Motor neuron (in vitro differentiated cells): ENCODE data around the gene PRKACA. TPM values are rescaled to one million over a fixed set of nuclear protein-coding genes. Genes with fewer than 3 reads are reported as not detected.

Experiments
- ATAC-seq, 8 experiments: fragments of 200-7000 bp; cut with Tn5 transposase; replicated peaks in 6 of 8; 2 replicates each; pipeline ENCODE4 v1.8.0; 2021; ENCODE audit warnings: mild to moderate bottlenecking in 8 of 8, moderate library complexity in 8 of 8
- H3K27ac ChIP-seq, 2 donors: fragments of 250-450 bp; sonication (Bioruptor Pico); 2 replicates each; pipeline ENCODE4 v1.9.0; 2021; ENCODE audit warnings: antibody characterized with exemption in 2 of 2, mild to moderate bottlenecking in 2 of 2, moderate library complexity in 1 of 2
- H3K4me1 ChIP-seq, 2 donors: fragments of 250-450 bp; sonication (Bioruptor Pico); replicated peaks in 1 of 2; 2 replicates each; pipeline ENCODE4 v1.6.1; 2021; ENCODE audit warnings: antibody characterized with exemption in 2 of 2, mild to moderate bottlenecking in 2 of 2, moderate library complexity in 1 of 2
- H3K4me3 ChIP-seq, 5 donors: fragments of 250-450 bp; sonication (Bioruptor Pico); 2 replicates each; pipeline ENCODE4 v1.9.0; 2021; ENCODE audit warnings: antibody characterized with exemption in 5 of 5, mild to moderate bottlenecking in 5 of 5, moderate library complexity in 4 of 5
- WGBS, 10 experiments: fragments of 450-650 bp; shearing (Covaris generic); methylation state at CpG; one replicate each; pipeline ENCODE4 v1.0.0; 2022; 5-methylcytosine and 5-hydroxymethylcytosine counted together
- in situ Hi-C, 9 experiments: fragments of 400-800 bp; cut with MboI; loops; one replicate each; pipeline ENCODE4 v1.15.0; 2021; ENCODE audit warnings: low sequenced_read_pairs in 9 of 9, low pct_unique_long_range_greater_than_20kb in 2 of 9; ENCODE audit not compliant: unreplicated experiment in 9 of 9
- total RNA-seq, 8 experiments: library from RNA; unstranded; fragments of 300-600 nt; gene quantifications; 2 replicates each; pipeline versions ENCODE4 v1.2.3 to v1.2.4, GENCODE V29; 2022

PRKACA gene
- total RNA-seq, 8 experiments from 2014 or later, result 15.9 to 51.5 (median 31.9) TPM

DNA sequence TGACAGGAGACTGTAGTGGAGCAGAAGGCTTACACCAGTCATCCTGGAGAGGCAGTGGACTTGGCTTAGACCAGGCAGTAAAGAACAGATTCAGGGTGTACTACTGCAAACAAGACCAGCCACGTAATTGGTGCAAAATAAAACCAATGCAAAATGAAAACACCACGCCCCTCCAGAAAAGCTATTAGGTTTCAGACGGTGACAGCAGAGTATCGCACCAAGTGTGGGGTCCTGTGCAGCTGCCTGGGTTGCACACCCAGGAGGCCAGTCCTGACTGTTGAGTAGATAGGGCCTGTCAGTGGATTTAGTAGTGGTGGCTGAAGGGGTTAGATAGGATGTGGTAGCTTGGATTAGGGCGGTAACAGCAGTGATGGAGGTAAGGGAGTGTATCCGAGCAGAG is 5.4 kb upstream of the PRKACA start:
- H3K4me3 ChIP-seq, result no peak overlapping the region
- H3K4me1 ChIP-seq, result peaks cover 12 to 15% of the 10 kb centered on the region in 2 donors
- no peak for ATAC-seq
- in situ Hi-C loops, result no loop called here
- H3K27ac ChIP-seq, result no peak overlapping the region
- 60 to 100% (median 95%) methylated on average over 1 to 6 of the region's 6 CpGs; no CpG with 5 or more reads in 6 of the 10 experiments for WGBS, 10 experiments

DNA sequence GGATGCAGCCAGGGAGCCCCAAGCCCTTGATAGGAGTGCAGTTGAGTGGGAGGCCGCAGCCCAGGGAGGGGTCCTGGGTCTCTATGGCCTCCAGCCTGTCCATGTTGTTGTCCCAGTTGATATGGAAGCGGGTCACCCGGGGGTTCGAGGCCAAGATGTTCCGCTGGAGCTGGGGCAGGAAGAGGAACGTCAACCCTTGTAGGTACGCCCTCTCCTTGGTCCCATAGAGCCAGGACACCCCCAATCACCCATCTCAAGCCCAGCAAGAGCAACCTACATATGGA is 2.9 kb upstream of the PRKACA start:
- WGBS, 10 experiments, result 92% methylated on average over 4 of the region's 7 CpGs; no CpG with 5 or more reads in 9 of the 10 experiments
- ATAC-seq, result no peak
- in situ Hi-C loops, result no loop called here

DNA sequence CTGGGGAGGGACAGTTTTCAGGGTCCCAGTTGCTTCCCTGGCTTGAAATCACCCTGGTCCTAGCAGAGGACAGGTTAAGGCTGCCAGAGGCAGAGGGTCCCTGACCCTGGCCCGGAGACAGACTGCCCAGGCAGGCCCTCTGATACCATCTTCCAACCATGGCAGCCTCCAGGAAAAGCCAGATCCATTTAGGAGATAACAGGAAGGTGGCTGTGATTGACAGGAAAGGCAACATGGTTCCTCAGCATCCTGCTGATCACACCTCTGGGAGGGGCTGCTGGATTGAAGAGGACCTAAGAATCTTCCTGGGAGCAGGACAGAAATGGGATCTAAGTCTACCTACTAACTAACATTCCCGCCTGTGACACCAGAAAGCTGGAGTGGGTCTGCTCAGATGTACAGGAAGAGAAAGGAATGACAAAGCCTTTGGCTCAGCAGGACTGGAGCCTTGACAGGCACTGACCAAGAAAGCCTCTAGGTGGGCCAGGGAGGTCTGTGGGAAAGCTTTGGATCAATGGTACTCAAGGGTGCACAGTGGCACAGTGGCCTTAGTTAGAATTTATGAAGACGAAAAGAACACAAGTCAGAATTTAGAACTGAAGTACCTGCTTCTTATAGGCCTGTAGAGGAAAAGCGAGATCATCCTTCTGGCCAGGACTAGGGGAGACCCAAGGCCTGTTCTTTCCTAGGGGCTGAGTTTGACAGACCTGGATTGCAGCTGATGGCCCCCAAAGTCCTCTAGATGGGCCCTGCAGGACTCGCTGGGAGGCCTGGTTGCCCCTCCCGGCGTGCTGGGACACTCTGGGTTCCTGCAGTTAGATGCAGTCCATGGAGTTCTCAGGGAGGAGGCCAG is 2.3 kb upstream of the PRKACA start:
- WGBS, 10 experiments, result 80 to 100% (median 98%) methylated on average over 1 to 6 of the region's 7 CpGs; no CpG with 5 or more reads in 2 of the 10 experiments
- H3K4me1 ChIP-seq, result peaks cover 21 to 22% of the 10 kb centered on the region in 2 donors
- H3K27ac ChIP-seq, result peak overlapping the region in 1 of 2 donors; percentile 93
- ATAC-seq, result no peak
- in situ Hi-C loops, result no loop called here
- H3K4me3 ChIP-seq, result no peak overlapping the region

More for the DNA sequence above, 2.9 kb upstream of the PRKACA start:
- Histone ChIP-seq H3K4me3 (no peak overlapping the region), H3K27ac (peak overlapping the region in 1 of 2 donors; percentile 93), H3K4me1 (peaks cover 21 to 22% of the 10 kb centered on the region in 2 donors)

DNA sequence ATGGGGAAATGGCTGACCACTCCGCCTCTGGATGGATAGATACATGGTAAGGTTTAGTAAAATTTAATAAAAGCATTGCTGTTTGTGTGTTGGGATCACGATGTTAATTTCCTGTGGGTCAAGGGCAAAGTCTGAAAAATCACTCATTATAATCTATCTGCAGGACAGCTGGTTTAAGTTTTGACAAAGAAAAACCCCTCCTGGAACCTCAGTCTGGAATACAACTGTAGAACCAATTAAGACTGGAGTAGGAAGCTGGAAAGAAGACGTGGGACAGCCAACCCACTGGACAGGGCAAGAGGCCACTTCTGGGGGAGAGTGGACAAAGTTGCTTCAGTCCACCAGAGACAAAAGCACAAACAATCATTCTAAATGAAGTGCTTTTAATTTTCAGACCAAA is 1.6 kb upstream of the PRKACA start:
- Histone ChIP-seq H3K4me3 (peak overlapping the region in 4 of 5 donors; percentile 37 to 87 (median 46)), H3K4me1 (peaks cover 21 to 22% of the 10 kb centered on the region in 2 donors), H3K27ac (peak overlapping the region; percentile 84 to 93)
- in situ Hi-C loops, result no loop called here
- ATAC-seq, result no peak
- WGBS, 10 experiments, result 34 to 100% (median 79%) methylated on average over 1 to 3 of the region's 3 CpGs; no CpG with 5 or more reads in 3 of the 10 experiments

DNA sequence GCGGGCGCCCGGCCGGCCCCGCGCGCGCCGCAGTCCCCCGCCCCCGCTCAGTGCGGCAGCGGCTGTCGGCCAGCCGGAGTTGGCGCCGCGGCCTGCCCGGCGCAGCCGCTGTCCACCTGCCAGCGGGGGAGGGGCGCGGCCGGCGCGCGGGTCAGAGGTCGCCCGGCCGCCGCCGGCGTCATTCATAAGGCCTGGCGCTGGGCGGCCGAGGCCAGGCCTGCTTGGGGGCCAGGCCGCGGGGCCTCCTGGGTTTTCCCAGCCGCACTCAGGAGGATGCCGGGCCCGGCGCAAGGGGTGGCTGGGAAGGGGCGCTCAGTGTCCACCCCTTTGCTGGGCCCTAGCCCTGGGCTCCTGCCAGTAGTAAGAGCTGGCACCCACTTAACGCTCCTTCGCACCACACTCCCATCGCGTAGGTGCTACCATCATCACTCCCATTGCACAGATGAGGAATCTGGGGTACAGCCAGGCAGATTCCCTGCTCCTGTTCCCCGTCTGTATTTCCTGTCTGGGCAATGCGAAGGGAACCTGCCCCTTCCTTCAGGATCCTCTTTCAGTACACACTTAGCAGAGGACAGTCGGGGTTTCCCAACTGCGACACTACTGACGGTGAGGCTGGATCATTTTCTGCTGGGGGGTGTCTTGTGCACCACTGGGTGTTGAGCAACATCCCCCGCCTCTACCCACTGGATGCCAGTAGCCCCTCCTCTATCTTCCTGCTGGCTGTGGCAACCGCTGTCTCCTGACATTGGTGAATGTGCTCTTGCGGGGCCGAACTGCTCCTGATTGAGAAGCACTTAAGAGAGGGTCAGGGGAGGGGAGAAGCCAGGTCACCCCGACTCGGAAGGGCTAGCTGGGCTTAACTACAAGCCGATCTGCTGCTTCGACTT is 846 bp upstream of the PRKACA start:
- in situ Hi-C loops, result no loop called here
- 0 to 30% (median 17%) methylated on average over 3 to 10 of the region's 61 CpGs; no CpG with 5 or more reads in 4 of the 10 experiments for WGBS, 10 experiments
- ATAC-seq, result peak in 5 of 8 experiments; percentile 0 to 55 (median 6)

DNA sequence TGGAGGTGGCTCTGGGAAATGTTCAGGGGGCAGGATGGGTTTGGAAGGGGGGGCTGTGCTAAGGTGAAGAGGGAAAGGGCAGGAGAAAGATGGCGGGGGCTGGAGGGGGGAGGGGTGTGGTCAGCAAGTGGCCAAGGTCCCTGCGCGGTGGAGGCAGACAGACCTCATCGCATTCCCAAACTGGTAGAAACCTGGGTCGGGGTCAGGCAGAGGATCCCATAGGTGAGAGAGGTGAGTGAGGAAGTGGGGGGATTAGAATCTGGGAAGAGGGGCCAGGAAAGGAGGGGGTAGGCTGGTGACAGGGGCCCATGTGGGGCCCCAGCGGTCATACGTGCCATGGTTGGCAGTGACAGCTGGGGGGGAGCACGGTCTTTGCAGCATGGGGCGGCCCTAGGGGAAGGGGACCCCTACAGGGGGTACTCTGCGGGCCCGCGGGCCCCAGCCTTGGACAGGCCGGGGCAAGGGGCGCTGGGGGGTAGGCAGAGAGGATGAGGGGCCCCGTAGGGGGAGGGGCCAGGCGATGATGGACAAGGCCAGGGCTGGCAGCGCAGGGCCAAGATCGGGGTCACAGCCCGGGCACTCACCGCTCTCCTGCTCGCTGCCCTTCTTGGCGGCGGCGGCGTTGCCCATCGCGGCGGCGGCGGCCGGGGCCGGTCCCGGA is 514 bp downstream of the PRKACA start:
- Histone ChIP-seq H3K27ac (peak overlapping the region; percentile 75 to 88), H3K4me3 (peak overlapping the region; percentile 69 to 87 (median 79)), H3K4me1 (peaks cover 33 to 39% of the 10 kb centered on the region in 2 donors)
- WGBS, 10 experiments, result no CpG with 5 or more reads among the region's 33 CpGs
- in situ Hi-C loops, result no loop called here
- peak; percentile 1 to 41 (median 10) for ATAC-seq

More for the DNA sequence above, 846 bp upstream of the PRKACA start:
- H3K4me3 ChIP-seq, result peak overlapping the region; percentile 37 to 87 (median 43)
- peaks cover 22 to 27% of the 10 kb centered on the region in 2 donors for H3K4me1 ChIP-seq
- peak overlapping the region; percentile 84 to 93 for H3K27ac ChIP-seq

DNA sequence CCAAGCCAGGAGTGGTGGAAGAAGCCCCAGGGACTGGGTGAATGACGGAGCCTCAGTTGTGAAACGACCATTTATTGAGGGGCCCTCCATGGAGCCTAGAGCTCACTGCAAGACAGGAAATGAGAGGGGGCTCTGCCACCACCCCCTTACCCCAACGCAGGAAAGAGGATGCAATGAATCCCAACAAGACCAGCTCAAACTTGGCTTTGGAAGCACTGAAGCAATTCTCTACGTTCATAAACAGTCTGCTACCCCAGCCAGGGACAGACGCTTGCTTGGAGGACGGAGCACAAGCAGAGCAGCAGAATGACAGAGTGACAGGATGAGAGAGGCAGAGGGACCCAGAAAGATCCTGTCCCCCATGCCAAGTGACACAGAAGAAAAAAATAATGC is 1.0 kb downstream of the PRKACA start:
- WGBS, 10 experiments, result 0 to 20% (median 9%) methylated on average over 1 to 5 of the region's 6 CpGs; no CpG with 5 or more reads in 4 of the 10 experiments
- Histone ChIP-seq H3K4me3 (peak overlapping the region; percentile 69 to 87 (median 79)), H3K27ac (peak overlapping the region in 1 of 2 donors; percentile 88), H3K4me1 (peaks cover 33 to 39% of the 10 kb centered on the region in 2 donors)
- no peak for ATAC-seq
- in situ Hi-C loops, result no loop called here

DNA sequence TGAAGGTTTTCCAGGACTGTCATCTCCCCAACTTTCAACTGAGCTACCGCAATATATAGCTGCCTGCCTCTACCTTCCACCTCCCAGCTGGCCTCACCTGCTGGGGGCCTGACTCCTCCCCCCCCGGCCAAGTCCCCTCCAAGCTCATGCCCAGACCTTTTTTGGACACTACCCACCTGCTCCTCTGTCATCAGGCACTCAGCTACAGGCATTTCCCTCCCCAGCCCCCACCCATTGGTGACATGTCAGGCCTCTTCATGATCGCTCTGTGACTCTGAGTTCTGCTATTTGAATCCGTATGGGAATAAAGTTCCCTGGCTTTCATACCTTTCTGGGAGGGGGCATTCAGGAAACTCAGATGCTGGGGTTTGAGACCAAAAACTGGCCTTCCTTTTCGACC is 1.8 kb downstream of the PRKACA start:
- peaks cover 33 to 39% of the 10 kb centered on the region in 2 donors for H3K4me1 ChIP-seq
- peak overlapping the region in 1 of 5 donors; percentile 69 for H3K4me3 ChIP-seq
- in situ Hi-C loops, result no loop called here
- H3K27ac ChIP-seq, result no peak overlapping the region
- no peak for ATAC-seq
- 40 to 100% (median 63%) methylated on average over 1 to 2 of the region's 5 CpGs; no CpG with 5 or more reads in 4 of the 10 experiments for WGBS, 10 experiments

DNA sequence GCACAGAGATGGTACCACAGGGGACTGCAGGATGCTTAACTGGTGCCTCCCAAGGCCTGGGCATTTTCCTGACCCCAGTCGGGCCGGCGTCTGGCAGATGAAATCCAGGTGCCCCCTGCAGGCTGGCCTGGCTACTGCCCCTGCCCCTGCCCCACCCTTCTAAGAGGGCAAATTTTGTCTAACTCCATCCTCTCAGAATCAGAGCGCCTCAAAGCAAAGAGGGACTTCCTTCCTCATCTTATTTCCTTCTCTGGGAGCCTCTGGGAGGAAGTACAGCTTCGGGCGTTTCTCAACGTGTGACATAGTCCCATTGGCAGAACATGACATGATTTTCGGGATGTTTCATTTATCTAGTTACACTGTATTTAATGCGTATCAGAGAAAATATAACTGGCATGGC is 2.7 kb downstream of the PRKACA start:
- no peak overlapping the region for H3K4me3 ChIP-seq
- WGBS, 10 experiments, result 50 to 100% (median 67%) methylated on average over 1 to 6 of the region's 9 CpGs; no CpG with 5 or more reads in 3 of the 10 experiments
- no peak for ATAC-seq
- in situ Hi-C loops, result no loop called here
- H3K27ac ChIP-seq, result no peak overlapping the region
- peaks cover 33 to 38% of the 10 kb centered on the region in 2 donors for H3K4me1 ChIP-seq

DNA sequence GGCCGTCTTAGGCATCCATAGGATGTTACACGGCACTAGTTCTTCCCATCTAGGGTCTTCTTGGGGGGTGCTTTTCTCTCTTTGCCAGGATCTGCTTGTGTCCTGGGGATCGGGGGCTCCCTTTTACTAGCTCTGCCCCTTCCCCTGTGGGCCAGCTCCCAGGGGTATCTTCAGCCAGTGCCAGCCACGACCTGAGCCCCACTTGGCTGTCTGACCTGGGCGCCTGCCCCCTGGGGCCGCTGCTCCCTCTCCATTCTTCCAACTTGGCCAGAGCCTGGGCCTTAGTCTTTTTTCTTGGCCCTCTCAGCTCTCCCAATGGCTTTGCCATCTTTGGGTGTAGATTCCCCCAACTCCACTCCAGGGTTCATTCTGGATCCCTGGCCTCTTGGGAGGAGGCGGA is 3.1 kb downstream of the PRKACA start:
- Histone ChIP-seq H3K4me1 (peaks cover 31 to 34% of the 10 kb centered on the region in 2 donors), H3K4me3 (no peak overlapping the region), H3K27ac (no peak overlapping the region)
- in situ Hi-C loops, result no loop called here
- WGBS, 10 experiments, result 80 to 100% (median 86%) methylated on average over 1 to 3 of the region's 7 CpGs; no CpG with 5 or more reads in 5 of the 10 experiments
- ATAC-seq, result no peak

DNA sequence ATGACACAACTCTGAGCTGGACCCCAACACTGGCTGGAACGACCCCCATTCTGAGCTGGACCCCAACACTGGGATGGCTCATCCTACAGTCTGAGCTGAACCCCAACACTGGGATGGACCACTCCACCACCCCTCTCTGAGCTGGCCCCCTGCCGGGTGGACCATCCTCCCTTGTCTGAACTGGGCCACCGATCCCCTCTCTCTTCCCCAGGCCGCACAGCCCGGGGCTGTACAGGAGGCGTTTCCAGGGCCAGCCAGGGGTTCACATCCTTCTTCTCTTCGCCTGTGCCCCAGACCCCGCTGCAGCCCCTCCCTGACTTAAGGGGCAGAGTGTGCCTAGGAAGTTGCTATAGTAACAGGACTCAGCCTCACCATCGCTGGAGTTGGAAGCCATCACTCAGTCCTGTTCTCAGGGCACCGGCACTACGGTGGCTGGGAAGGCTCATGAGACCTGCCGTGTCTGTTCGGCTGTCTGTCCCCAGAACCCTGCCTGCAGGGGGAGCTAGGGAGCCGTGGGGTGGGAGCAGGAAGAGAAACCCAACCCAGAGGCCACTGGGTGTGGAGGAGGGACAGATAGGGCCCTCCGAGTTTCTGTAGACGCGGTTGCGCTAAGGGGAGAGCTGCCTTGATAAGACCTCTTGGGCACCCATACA is 3.7 kb downstream of the PRKACA start:
- 55 to 93% (median 75%) methylated on average over 1 to 4 of the region's 18 CpGs; no CpG with 5 or more reads in 6 of the 10 experiments for WGBS, 10 experiments
- Histone ChIP-seq H3K4me3 (no peak overlapping the region), H3K4me1 (peaks cover 26 to 29% of the 10 kb centered on the region in 2 donors), H3K27ac (no peak overlapping the region)
- in situ Hi-C loops, result no loop called here
- no peak for ATAC-seq

DNA sequence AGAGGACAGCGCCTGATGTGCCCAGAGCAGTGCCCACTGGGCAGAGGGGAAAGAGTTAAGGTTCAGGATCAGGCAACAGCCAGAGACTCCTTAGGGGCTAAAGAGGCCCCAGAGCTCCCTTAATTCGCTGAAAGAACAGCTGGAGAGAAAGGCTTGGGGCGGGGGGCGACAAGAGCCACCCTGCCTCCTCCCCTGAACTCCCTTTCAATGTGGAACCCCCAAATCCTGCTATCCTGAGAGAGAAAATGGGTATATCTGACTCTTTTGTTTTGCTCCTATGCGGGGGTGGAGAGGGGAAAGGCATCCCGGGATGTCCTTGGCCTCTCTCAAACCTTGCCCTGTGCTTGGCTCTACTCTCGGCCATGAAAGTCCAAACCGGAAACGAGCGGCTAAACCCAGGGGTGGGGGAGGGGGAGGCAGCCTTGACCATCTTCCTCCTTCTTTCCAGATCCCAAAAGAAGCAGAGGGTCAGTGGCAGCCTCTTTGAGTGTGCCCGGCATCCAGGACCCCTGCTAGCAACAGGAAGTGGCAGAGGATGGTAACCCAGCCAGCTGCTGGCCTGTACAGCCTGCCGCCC is 4.7 kb downstream of the PRKACA start:
- no peak overlapping the region for H3K4me3 ChIP-seq
- WGBS, 10 experiments, result 5 to 100% (median 20%) methylated on average over 1 to 4 of the region's 12 CpGs; no CpG with 5 or more reads in 3 of the 10 experiments
- no peak for ATAC-seq
- in situ Hi-C loops, result no loop called here
- peaks cover 21 to 23% of the 10 kb centered on the region in 2 donors for H3K4me1 ChIP-seq
- H3K27ac ChIP-seq, result peak overlapping the region in 1 of 2 donors; percentile 55
